Measurements from ENCODE around the gene JAML. TPM values are rescaled to one million over a fixed set of nuclear protein-coding genes. Genes with fewer than 3 reads are reported as not detected.
A peak's percentile ranks its signal among the peaks of the same experiment; 100 is the strongest.

JAML gene
- total RNA-seq, 6 experiments from 2014 or later = 1.5 to 9.1 (median 3.2) TPM

- ATAC-seq (no peak), DNase-seq (peak in 1 of 3 donors; percentile 26)
- Histone ChIP-seq H3K4me3 (no peak overlapping the region), H3K36me3 (no peaks in the 10 kb centered on the region), H3K9me3 (no peaks in the 10 kb centered on the region), H3K4me1 (no peaks in the 10 kb centered on the region), H3K27ac (no peak overlapping the region), H3K27me3 (no peaks in the 10 kb centered on the region)
- WGBS (ENCODE audit: insufficient coverage, low coverage, low lambda C conversion rate, missing lambda C conversion rate) = 20% methylated on average over 1 of the region's 2 CpGs
- intact Hi-C loops (cut with DNase I) = no loop called here
- TF ChIP-seq, protein P1, sequence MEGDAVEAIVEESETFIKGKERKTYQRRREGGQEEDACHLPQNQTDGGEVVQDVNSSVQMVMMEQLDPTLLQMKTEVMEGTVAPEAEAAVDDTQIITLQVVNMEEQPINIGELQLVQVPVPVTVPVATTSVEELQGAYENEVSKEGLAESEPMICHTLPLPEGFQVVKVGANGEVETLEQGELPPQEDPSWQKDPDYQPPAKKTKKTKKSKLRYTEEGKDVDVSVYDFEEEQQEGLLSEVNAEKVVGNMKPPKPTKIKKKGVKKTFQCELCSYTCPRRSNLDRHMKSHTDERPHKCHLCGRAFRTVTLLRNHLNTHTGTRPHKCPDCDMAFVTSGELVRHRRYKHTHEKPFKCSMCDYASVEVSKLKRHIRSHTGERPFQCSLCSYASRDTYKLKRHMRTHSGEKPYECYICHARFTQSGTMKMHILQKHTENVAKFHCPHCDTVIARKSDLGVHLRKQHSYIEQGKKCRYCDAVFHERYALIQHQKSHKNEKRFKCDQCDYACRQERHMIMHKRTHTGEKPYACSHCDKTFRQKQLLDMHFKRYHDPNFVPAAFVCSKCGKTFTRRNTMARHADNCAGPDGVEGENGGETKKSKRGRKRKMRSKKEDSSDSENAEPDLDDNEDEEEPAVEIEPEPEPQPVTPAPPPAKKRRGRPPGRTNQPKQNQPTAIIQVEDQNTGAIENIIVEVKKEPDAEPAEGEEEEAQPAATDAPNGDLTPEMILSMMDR (IDR thresholded peaks at IDR 0.05) = no peak
- TF ChIP-seq POLR2A (IDR thresholded peaks at IDR 0.05) = no peak
These were observed 59.9 kb downstream of the JAML start for GRCh38 chr11:118164885-118165284.

- 47% methylated on average over 5 of the region's 5 CpGs for WGBS (ENCODE audit: insufficient coverage, low coverage, low lambda C conversion rate, missing lambda C conversion rate)
- H3K27ac ChIP-seq = no peak overlapping the region
- no peaks in the 10 kb centered on the region for H3K36me3 ChIP-seq
- DNase-seq (no peak), ATAC-seq (no peak)
- intact Hi-C loops (cut with DNase I) = no loop called here
- no peaks in the 10 kb centered on the region for H3K9me3 ChIP-seq
- TF ChIP-seq POLR2A (IDR thresholded peaks at IDR 0.05) = no peak
- TF ChIP-seq, protein P1 (IDR thresholded peaks at IDR 0.05) = no peak
- H3K4me1 ChIP-seq = no peaks in the 10 kb centered on the region
- no peaks in the 10 kb centered on the region for H3K27me3 ChIP-seq
- no peak overlapping the region for H3K4me3 ChIP-seq
These were observed 61.3 kb downstream of the JAML start for GRCh38 chr11:118163494-118163893.

GRCh38 chr11:118162846-118163245 is 62.0 kb downstream of the JAML start:
- DNase-seq = no peak
- H3K4me3 ChIP-seq = no peak overlapping the region
- no peak for ATAC-seq
- no peaks in the 10 kb centered on the region for H3K4me1 ChIP-seq
- TF ChIP-seq, protein P1 (IDR thresholded peaks at IDR 0.05) = no peak
- no peak for TF ChIP-seq POLR2A (IDR thresholded peaks at IDR 0.05)
- H3K27ac ChIP-seq = no peak overlapping the region
- no peaks in the 10 kb centered on the region for H3K9me3 ChIP-seq
- intact Hi-C loops (cut with DNase I) = no loop called here
- WGBS (ENCODE audit: insufficient coverage, low coverage, low lambda C conversion rate, missing lambda C conversion rate) = 57% methylated on average over 3 of the region's 3 CpGs
- no peaks in the 10 kb centered on the region for H3K27me3 ChIP-seq
- H3K36me3 ChIP-seq = no peaks in the 10 kb centered on the region

DNA sequence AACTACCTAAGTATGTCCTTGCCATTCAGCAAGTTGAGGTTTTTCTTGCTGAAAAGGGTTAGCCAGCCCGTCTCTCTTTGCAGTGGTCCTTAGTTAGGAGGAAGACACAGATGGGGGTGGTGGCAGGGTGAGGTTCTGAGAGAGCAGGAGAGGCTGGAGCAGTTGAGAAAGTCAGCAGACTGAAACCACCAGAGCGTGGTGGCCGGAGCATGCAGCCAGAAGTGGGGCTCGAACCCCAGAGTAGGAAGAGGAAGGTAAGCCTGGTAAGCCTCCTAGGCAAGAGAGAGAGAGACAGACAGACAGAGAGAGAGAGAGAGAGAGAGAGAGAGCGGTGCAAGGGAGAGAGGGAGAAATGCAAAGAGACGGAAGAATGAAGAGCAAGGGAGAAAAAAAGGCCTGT is 63.0 kb downstream of the JAML start:
- H3K4me1 ChIP-seq = no peaks in the 10 kb centered on the region
- H3K4me3 ChIP-seq = no peak overlapping the region
- H3K27ac ChIP-seq = no peak overlapping the region
- H3K9me3 ChIP-seq = no peaks in the 10 kb centered on the region
- H3K27me3 ChIP-seq = no peaks in the 10 kb centered on the region
- TF ChIP-seq, protein P1 (IDR thresholded peaks at IDR 0.05) = no peak
- no peak for TF ChIP-seq POLR2A (IDR thresholded peaks at IDR 0.05)
- intact Hi-C loops (cut with DNase I) = no loop called here
- no peaks in the 10 kb centered on the region for H3K36me3 ChIP-seq
- DNase-seq (no peak), ATAC-seq (no peak)
- WGBS (ENCODE audit: insufficient coverage, low coverage, low lambda C conversion rate, missing lambda C conversion rate) = 56% methylated on average over 6 of the region's 6 CpGs
